GM20000 (cell line): ENCODE results near the gene PKD2.

Experiments used
- DNase-seq: peaks from one replicate; pipeline ENCODE4 v3.0.0; 2012; ENCODE audit warnings: low spot score
- CTCF ChIP-seq: IDR thresholded peaks from 2 replicates; pipeline ENCODE4 v1.5.1; 2012; ENCODE audit warnings: mild to moderate bottlenecking, control low read depth; ENCODE audit errors: extremely low read depth, missing control alignments

The PKD2 gene

GRCh38 chr4:88064410-88064809, 57.0 kb downstream of the PKD2 start:
- no peak for TF ChIP-seq CTCF
- DNase-seq: no peak

GRCh38 chr4:88070031-88070430, 62.6 kb downstream of the PKD2 start:
- DNase-seq: no peak
- no peak for TF ChIP-seq CTCF

- no peak for DNase-seq
Observed at GRCh38 chr4:88075336-88075735, 67.9 kb downstream of the PKD2 start.

GRCh38 chr4:88077911-88078524, 70.6 kb downstream of the PKD2 start:
- TF ChIP-seq CTCF: no peak
- no peak for DNase-seq

More at GRCh38 chr4:88075336-88075735, 67.9 kb downstream of the PKD2 start:
- TF ChIP-seq CTCF: no peak

GRCh38 chr4:88078579-88078978, 71.1 kb downstream of the PKD2 start:
- no peak for DNase-seq
- no peak for TF ChIP-seq CTCF

- TF ChIP-seq CTCF: no peak
- no peak for DNase-seq
Observed at GRCh38 chr4:88080626-88081025, 73.2 kb downstream of the PKD2 start.

- no peak for DNase-seq
- no peak for TF ChIP-seq CTCF
Observed at GRCh38 chr4:88087004-88087403, 79.6 kb downstream of the PKD2 start.
